GM19099 (cell line): Measurements from ENCODE around the gene UBAC2.

Experiments
- POLR2A ChIP-seq: IDR thresholded peaks from 3 replicates; pipeline ENCODE4 v1.6.1; 2011; ENCODE audit warnings: low read depth; ENCODE audit not compliant: insufficient read length; ENCODE audit errors: extremely low read depth

UBAC2 gene

GRCh38 chr13:99280166-99280565 is 79.5 kb downstream of the UBAC2 start:
- no peak for TF ChIP-seq POLR2A

DNA sequence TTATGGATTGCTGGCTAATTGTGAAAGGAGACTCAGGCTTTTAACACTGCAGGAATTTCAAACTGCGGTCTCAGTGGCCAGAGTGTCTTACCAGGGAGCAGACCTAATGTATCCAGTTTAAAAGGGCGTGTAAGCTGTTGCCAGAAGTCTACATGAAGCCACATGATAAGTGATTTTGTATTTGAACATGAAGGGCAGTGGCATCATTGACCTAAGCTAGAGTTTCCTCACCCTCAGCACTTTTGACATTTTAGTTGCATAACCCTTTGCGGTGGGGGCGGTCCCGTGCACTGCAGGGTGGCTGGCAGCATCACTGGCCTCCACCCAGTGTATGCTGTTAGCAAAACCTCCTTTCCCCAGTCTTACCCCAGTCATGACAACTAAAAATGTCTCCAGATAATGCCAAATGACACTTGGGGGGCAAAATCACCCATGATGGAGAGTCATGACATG is 81.2 kb downstream of the UBAC2 start:
- no peak for TF ChIP-seq POLR2A

- TF ChIP-seq POLR2A: no peak
These were observed 81.9 kb downstream of the UBAC2 start for GRCh38 chr13:99282264-99283231.

GRCh38 chr13:99285432-99286182 is 85.0 kb downstream of the UBAC2 start:
- no peak for TF ChIP-seq POLR2A

GRCh38 chr13:99287551-99287950 is 86.9 kb downstream of the UBAC2 start:
- TF ChIP-seq POLR2A: no peak

- no peak for TF ChIP-seq POLR2A
These were observed 87.4 kb downstream of the UBAC2 start for GRCh38 chr13:99288089-99288488.

- TF ChIP-seq POLR2A: no peak
These were observed 88.6 kb downstream of the UBAC2 start for GRCh38 chr13:99289271-99289670.

GRCh38 chr13:99289674-99290337 is 89.2 kb downstream of the UBAC2 start:
- no peak for TF ChIP-seq POLR2A

DNA sequence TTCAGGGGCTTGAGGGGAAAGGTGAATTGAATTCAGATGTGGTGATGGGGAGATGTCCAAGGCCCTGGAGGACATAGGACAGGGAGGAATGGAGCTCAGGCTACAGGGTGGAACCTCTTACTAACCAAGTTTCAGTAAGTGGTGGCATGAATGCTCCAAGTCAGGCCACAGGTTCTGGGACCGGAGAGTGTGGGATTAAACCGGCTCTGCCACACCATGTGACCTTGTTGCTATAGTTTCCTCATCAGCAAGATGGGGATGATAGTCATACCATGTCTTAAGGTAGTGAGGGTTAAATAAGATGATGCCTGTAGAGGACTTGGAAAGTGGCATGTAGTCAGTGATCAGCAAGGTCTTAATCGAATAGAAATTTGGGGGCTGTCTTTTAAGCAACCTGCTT is 90.2 kb downstream of the UBAC2 start:
- no peak for TF ChIP-seq POLR2A

DNA sequence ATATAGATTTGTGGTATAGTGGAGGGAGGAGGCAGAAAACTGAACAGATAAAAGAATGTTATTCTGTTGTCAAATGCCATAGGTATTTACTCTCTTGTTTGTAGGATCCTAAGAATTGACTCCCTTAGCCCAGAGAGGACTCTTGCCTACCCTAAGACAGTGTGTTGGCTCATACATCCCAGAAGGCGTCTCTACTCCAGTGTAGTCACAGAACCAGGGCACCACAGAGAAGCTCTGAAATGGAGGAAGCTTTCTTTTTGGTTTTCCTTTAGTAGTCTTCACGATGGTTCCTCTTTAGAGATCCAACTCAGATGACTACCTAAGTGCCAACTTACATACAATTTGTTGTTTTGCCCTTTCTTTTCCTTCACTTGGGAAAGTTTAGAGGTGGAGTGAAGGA is 92.5 kb downstream of the UBAC2 start:
- no peak for TF ChIP-seq POLR2A

GRCh38 chr13:99294198-99294597 is 93.5 kb downstream of the UBAC2 start:
- no peak for TF ChIP-seq POLR2A

DNA sequence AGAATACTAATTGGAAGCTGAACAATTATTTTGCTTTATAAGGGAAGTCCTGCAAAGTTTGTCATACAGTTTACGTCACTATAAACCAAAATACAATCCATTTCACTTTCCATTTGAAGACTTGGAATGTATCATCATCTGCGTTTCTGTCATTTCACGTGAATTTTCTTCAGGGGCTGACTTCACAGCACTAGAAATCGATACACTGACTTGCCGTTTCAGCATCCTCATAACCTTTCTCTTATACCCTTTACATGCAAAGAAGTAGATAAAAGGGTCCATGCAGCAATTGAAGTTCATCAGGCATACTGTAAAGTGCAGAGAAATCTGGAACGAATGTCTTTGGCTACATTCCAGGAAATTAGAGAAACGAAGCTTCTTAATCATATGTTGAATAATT is 94.3 kb downstream of the UBAC2 start:
- TF ChIP-seq POLR2A: no peak

GRCh38 chr13:99295488-99296252 is 95.0 kb downstream of the UBAC2 start:
- no peak for TF ChIP-seq POLR2A

DNA sequence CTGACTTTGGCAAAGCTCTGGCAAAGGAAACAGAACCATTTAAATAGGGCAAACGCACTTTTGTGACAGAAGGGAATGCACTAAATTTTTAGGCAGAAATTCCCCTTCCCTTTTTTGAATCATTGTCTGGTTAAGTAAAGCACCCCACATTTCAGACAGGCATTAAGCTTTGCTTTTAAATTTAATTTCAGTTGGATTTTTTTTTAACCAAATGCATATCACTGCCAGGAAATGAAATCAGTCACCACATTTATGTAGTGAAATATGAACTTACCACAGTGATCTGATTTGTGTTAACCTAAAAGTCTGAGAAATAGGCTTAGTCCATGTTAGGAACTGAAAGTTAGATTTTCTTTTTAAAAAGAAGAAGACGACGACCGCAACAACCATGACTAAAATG is 95.7 kb downstream of the UBAC2 start:
- TF ChIP-seq POLR2A: no peak
